Activated effector memory CD4-positive, alpha-beta T cell treated with Interleukin-2 at 50 U/mL for 16 hours (primary cell): ENCODE measurements around the gene IQCF5.
"Not testable (repeated sequence)": the region's sequence is repeated elsewhere in the genome, so short reads cannot be mapped to it uniquely, and the experiment has no call there.

Experiments
- DNase-seq: peaks from one replicate; pipeline ENCODE4 v3.0.0-alpha.2; 2020

IQCF5 gene

DNA sequence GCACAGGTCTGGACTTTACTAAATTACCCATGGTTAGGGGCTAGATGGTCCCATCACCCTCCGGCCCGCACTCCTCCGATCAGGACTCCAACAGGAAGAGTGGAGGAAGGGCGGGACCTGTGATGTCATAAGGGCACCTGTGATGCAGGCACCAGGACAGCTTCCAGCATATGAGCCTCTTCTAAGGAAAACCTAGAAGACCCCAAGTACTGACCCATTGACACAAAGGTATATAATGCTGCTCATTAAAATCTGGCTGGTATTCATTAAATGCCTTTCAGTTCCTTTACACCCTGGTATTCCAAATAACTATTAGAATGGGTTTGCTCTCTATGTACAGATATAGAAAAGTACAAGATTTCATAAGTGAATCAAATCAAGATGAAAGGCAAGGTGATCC, at the start of gene IQCF5:
TSS of gene IQCF5 (minus strand) at position 101 of the 400 bp plus-strand sequence. CDS start at position 31, 70 bp downstream.
- no peak for DNase-seq

DNA sequence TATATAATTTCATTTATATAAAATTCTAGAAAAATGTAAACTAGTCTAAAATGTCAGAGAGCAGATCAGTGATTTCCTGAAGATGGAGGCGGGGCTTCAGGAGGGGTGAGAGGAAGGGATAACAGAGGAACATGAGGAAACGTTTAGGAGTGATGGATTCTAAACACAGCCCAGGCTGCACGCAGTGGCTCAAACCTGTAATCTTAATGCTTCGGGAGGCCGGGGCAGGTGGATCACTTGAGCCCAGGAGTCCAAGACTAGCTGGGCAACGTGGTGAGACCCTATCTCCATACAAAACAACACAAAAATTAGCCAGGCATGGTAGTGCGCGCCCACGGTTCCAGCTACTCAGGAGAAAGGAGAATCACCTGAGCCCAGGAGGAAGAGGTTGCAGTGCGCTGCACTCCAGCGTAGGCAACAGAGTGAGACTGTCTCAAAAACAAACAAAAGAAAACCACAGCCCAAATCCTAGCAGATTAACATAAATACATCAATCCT, 45.7 kb upstream of the IQCF5 start:
- DNase-seq: no peak

DNA sequence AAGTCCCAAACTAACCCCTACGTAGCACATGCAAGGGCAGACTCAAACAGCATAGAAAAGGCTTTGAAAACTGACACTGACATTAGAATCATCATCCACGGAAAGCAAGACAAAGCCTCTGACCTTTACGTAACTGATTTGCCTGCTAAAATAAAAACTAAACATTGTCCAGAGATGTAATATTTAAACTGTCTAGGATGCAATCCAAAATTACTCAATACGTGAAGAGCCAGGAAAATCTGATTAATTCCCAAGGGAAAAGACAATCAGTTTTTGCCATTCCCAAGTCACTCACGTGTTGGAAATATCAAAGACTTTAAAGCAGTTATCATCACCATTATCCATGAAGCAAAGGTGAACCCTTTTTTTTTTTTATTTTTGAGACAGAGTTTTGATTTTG, 41.0 kb upstream of the IQCF5 start:
- DNase-seq: no peak

DNA sequence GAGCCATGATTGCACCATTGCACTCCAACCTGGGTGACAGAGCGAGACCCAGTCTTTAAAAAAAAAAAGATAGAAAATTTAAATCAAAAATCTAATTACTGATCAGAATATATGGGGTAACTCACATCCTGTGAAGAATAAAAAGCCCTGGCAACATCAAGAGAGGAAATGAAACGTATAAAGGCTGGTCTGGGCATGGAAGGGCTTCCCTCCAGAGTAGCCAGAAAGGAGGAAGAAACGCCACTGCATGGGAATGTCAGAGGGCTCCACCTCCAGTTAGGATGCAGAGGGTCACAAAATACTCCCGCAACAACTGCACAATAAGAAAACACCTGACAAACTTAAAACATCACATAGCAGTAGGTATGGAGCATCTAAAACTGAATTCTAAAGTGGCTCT, 32.6 kb upstream of the IQCF5 start:
- DNase-seq: no peak

DNA sequence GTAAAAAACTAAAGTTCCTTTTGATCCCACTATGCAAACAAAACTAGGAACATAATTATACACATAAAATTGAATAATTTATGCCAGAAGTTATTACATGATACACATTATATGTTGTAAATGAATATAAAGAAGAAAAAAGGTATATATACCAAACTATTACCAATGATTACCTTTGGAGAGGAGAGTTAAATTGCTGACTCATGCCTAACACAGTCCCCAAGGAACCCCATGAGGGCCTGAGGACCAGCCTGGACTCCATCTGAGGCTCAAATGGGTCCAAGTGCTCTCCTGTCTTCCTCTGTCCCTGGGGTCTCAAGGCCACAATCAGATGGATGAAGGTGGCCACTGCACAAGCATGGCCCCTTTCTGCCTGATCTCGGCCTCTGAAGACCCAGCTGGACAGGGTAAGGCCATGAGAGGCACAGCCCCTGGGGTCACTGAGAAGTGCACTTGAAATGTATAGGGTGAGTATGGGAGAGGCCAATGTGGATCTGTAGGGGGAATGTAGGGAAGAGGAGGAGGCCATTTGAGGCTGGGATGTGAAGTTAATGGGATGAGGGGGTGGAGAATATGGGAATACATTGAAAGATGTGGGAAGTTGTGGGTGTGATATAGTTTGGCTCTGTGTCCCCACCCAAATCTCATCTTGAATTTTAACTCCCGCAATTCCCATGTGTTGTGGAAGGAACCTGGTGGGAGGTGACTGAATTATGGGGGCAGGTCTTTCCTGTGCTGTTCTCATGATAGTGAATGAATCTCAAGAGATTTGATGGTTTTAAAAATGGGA, 28.8 kb upstream of the IQCF5 start:
- no peak for DNase-seq

DNA sequence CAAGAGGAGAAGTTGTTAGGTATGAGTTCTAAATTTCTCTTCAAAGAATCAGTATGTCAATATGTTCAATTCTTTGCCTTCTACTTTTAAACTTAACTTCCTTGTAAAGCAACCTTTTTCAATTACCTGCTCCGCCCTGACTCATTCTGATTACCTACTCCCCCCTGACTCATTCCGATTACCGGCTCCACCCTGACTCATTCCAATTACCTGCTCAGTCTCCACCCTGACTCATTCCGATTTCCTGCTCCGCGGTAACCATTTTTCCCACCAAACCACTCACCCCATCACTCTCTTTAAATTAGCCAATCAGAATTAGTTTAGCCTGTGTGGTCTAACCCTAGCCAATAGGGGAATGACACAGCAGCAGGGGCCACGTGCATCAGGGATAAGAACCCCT, 27.0 kb upstream of the IQCF5 start:
- DNase-seq: not testable (repeated sequence)

DNA sequence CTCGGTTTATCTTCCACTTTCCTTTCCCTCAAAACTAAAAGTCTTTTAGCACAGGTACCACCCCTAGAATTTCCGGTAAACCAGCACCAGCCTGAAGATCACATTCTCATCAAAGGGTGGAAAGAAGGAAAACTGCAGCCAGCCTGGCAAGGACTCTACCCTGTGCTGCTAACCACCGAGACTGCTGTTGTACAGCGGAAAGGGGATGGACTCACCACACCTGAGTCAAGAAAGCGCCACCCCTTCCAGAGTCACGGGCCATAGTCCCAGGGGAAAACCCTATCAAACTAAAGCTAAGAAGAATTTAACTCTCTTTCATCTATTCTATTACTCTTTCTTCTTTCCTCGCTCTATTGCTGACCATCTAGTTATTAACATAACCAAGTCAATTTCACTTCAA, 24.6 kb upstream of the IQCF5 start:
- DNase-seq: not testable (repeated sequence)

DNA sequence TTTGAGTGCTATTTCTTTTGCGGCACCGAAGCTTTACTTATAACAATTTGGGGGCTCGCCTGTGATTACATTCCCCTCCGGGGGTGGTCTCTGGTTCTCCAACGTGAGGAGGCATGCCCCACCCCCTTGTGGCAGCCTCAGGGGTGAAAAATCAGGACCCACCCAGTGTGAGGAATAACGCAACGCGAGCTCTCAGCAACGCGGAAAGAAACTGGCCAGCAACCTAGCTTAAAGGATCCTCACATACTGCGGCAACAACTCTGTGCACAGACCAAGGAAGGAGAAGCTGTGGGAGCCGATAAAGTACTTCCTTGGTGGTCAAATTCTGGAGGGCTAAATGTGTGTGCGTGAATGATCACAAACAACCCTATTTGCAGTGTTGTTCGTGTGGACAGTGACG, 22.0 kb upstream of the IQCF5 start:
- DNase-seq: no peak

DNA sequence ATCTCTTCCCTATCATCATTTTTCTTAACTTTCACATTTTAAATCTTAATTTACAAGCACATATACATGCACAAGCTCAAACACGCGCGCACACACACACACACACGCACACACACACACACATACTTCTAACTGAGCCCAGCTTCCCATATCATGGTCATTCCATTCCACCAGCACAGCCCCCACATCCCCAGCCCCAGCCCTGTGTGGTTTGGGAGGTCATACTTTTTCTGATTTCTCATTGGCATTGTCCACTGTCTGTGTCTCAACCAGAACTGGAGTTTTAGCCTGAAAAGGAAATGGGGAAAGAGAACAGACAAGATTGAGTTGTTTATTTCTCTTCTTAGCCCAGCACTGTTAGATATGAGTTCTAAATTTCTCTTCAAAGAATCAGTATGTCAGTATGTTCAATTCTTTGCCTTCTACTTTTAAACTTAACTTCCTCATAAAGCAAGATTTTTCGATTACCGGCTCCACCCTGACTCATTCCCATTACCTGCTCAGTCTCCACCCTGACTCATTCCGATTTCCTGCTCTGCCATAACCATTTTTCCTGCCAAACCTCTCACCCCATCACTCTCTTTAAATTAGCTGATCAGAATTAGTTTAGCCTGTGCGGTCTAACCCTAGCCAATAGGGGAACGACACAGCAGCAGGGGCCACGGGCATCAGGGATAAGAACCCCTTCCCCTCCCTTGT, 21.4 kb upstream of the IQCF5 start:
- DNase-seq: no peak

DNA sequence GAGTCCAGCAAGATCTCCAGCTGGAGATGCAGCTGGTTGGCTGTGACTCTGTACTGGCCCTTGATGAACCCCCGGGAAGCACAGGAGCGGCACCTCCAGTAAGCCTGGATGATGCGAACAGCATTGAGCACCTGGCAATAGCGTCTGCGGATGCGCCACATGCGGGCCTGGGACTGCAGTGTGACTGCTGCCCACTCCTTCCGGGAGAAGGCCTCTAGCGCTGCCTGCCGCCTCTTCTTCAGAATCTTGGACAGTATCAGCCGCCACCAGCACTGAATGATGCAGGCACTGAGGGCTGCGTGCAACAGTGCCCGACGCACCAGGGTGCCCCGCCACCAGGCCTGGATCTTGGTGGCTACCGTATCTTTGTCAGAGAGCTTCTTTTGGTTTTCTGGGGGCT, 19.5 kb upstream of the IQCF5 start:
- no peak for DNase-seq

DNA sequence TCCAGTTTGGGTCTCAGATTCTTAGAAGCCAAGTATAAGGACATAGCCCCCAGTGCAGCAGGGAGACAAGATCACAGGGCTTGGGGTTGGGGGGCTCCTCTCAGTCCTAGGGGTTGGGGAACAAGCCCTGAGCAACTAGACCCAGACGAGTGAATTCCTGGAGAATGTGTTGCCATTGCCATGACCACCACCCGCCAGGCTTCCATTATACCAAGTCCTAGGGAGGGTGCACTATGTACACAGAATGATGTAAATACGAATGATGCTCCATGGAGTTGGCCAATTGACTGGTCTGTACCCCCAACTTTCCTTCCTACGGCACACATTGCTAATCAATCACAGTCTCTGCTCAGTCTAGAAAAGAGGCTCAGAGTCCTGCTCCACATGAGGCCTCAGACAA, 19.0 kb upstream of the IQCF5 start:
- no peak for DNase-seq

DNA sequence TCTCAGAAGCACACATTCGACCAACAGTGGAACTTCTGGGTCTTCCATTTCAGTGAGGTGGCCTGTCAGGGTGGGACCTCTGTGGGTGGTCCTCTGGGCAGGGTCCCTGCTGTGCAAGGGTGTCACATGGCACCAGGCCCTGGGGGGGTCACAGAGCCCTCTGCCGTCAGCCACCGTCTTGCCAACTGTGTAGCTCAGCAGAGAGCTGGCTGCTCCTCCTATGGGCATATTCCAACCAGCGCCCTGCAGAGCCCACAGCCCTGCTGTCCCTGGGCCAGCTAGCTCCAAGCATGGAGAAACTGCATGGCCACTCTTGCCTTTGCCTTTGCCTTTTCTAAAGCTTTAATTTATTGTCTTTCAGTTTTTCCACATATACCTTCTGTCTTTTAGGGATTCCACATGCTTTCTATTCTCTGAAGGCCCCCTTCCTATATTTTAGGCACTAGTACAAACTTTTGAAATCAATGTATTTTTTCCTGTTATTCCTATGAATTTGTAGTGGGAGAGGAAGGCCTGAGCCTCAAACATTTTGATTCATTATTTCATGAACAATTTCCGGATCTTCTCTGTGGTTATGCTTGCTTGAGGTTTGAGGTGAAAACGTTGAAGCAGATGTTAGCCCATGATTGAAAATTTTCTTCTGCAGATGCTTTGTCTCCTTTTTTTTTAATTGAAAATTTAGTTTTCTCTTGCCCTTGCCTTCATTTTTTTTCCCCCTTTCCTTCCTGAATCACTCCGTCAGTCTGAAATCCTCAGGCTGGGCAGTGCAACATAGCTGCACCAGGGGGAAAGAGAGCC, 16.0 kb upstream of the IQCF5 start:
- no peak for DNase-seq

DNA sequence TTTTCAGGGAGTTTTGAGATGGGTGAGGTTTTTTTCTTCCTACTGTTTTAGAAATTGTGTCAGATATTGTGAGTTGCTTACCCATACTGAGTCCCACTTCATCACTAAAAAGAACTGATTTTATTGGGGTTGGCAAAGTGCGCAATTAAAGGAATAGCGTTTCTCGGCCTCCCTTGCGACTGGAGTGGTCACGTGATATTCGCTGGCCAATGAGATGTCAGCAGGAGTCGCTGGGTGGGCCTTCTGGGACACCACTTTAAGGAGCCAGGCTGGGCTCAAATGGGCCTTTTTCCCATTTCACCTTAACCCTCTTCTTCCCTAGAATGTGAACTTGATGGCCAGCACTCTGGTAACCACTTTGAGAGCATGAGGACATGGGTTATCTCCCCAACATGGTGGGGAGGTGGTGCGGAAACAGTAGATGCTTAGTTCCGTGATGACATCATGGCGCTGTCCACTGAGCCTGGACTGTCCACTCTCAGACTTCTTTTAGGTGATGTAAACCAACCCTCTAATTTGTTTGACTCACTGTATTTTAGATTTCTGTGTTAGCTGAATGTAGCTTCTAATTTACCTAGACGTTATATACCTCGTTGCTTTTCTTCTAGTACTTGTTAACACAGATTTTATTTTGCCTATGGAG, 13.2 kb upstream of the IQCF5 start:
- no peak for DNase-seq

DNA sequence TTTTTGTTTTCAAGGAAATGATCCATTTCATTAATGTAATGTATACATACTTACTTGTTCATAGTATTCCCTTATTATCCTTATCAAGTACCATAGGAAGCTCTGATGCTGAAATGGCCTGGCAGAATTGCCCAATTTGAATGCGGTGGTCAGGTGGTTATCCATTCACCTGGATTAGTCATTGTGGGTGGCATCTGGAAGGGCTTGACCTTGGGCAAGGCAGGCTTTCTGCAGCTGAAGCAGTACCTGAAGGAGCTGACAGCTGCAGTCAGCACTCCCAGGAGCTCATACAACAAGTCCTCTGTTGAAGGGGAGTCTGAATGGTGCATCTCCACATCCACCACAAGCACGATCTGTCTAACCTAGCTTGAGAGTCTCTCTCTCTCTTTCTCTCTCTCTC, 12.2 kb upstream of the IQCF5 start:
- DNase-seq: no peak

DNA sequence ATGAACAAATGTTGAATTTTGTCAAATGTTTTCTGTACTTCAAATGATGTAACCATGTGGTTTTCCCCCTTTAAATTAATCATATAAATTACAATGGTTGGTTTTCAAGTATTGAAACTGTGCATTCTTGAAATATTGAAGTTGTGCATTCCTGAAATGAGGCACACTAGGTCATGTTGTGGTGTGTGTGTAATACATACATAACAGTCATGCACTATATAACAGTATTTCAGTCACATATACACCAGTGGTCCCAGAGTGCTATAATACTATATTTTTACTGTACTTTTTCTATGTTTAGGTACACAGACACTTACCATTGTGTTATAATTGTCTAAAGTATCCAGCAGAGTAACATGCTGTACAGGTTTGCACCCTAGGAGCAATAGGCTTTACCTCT, 11.0 kb upstream of the IQCF5 start:
- no peak for DNase-seq

DNA sequence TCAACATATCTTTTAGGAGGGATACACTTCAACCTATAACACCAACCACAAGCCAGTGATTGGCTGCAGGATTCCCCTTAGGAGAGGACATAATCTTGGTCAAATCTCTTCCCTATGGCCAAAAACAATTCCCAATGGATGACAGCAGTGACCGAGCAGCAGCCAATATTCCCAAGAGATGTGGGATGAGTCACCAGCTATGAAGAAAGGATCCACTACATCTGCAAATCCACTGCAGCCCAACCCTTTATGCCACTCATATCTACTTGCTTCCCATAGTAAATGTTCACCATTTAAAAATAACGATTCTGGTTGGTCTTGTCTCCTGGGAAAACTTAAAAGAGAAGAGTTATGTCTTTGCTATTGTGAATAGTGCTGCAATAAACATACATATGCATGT, 4.5 kb upstream of the IQCF5 start:
- no peak for DNase-seq

DNA sequence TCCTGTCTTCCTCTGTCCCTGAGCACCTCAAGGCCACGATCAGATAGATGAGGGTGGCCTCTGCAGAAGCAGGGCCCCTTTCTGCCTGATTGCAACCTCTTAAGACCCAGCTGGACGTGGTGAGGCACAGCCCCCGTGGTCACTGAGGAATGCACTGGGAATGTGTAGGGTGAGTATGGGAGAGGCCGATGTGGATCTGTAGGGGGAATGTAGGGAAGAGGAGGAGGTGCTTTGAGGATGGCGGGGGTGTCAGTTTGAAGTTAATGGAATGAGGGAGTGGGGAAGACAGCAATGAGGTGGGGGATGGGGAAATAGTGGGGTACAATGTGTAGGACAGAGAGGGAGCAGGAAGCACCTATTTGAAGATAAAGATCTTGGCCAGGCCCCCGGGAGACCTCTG, 785 bp upstream of the IQCF5 start:
- no peak for DNase-seq

DNA sequence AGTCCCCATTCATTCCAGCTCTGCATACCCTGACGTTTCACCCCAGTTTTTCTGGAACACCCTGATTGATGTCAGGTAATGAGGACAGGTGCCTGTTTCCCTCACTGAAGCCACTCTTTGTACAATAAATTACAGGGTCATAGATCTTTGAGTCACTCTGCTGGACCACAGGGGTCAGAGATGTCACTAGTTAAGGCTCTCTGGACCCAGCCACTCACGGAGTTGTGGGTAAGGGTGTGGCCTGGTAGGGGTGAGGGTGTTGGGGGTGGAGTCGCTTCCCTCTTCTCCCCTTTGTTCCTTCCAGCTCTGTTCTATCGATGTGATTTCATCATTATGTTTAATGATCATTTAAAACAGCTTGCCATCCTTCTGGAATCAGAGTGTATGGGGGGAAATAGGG, 512 bp downstream of the IQCF5 start:
- no peak for DNase-seq

DNA sequence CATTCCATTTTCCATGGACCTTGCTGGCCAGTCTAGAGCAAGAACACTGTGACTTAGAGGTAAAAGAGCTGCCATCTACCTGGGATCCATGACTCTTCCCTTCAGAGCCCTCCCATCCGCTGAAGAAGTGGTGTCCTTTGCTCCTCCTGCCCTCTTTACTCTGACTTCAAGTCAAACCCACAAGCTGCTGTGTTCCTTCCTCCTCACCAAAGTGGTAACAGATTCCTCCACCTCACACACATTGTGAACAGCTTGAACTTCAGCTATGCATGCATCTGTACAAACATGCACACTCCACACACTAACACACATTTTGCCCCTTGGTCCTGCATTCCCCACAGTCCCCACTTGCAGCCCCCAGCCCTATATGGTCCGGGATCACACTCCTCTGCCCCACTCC, 990 bp downstream of the IQCF5 start:
- no peak for DNase-seq

DNA sequence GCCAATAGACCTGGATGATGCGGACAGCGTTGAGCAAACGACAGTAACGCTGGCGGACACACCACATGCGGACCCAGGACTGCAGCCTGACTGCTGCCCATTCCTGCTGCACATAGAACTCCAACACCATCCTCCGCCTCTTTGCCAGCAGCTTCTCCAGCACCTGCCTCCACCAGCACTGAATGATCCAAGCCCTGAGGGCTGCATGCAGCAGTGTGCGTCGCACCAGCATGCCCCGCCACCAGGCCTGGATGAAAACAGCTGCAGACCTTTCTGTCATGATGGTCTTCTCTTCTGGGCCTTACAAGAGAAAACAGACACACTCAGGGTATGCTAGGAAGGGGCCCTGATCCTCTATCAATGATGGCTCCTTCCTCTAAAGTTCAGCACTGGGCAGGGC, 1.5 kb downstream of the IQCF5 start:
- DNase-seq: no peak

DNA sequence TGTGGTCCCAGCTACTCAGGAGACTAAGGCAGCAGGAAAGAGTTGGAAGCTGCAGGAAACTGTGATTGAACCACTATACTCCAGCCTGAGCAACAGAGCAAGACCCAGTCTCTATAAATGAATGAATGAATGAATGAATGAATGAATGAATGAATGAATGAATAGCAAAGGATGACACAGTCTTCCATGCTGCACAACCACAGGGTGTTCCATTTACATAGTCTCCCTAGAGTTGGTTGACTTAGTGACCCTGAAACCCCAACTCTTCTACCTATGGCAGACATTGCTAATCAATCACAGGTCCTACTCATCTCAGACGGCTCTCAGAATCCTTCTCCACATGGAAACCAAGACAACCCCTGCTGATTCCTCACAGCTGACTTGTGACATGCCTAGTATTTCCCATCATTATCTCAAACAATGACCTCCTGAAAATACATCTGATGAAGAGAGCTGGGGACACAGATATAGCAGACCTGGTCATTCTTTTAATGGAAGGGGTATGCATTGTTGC, 2.1 kb downstream of the IQCF5 start:
- no peak for DNase-seq

DNA sequence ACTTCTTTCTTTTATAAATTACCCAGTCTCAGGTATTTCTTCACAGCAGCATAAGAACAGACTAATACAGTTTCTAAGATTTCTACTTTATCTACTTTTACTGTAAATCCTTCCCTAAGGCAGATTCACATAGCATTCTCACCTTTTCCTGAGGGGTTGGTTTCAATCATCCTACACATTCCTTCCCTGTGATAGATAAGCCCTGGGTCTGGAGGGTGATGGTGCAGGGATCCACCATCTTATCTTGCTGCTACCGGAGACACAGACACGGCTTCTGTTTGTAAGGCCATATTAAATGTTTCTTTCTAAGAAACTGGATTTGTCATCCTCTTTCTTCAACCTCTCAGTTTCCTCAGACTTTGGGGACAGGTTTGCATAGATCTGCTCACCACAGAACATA, 6.1 kb downstream of the IQCF5 start:
- DNase-seq: no peak

DNA sequence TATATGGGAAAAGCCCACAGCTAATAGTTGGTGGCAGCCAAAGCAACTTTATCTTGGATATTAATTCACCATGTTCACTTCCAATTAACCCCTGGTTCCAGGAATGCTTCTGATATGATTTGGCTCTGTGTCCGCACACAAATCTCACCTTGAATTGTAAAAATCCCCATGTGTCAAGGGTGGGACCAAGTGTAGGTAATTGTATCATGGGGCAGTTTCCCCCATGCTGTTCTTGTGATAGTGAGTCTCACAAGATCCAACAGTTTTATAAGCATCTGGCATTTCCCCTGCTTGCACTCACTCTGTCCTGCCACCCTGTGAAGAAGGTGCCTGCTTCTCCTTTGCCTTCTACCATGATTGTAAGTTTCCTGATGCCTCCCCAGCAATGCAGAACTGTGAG, 6.5 kb downstream of the IQCF5 start:
- not testable (repeated sequence) for DNase-seq
